ENCODE results near the gene MAPK6. TPM values are rescaled to one million over a fixed set of nuclear protein-coding genes. Genes with fewer than 3 reads are reported as not detected.

MAPK6 gene
- total RNA-seq, 4 donors from 2014 or later: 30.3 to 69.4 (median 42.0) TPM

DNA sequence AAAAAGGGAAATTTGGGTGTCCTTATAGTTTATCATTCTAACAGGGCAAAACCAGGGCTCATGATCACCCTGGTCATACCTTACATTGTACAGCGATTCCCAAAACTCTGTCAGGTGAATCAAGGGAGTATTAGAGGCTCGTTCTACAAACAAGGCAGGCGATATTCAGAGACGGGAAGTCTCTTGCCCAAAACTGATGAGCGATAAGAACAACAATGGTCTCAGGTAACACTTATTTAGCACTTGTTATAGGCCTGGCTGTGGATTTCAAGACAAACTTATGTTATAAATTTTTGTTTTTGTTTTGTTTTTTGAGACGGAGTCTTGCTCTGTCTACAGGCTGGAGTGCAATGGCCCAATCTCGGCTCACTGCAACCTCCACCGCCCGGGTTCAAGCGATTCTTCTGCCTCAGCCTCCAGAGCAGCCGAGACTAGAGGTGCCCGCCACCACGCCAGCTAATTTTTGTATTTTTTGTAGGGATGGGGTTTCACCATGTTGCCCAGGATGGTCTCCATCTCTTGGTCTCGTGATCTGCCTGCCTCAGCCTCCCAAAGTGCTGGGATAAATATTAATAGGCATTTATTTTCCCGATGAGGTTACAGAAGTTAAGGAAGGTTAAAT lies 80.7 kb downstream of the MAPK6 start:
- intact Hi-C loops (cut with DNase I; ENCODE audit: low total_unique reads): no loop called here
- no peaks in the 10 kb centered on the region for H3K9me3 ChIP-seq
- H3K36me3 ChIP-seq: no peaks in the 10 kb centered on the region
- no peak for DNase-seq
- whole genome bisulfite sequencing, 2 donors (ENCODE audit: low coverage in 1 of 2): 95 to 97% methylated on average over 13 to 15 of the region's 15 CpGs
- H3K27ac ChIP-seq: no peak overlapping the region
- H3K4me3 ChIP-seq: no peak overlapping the region
- peaks cover 0 to 25% (median 9%) of the 10 kb centered on the region in 4 donors for H3K4me1 ChIP-seq
- H3K27me3 ChIP-seq: no peaks in the 10 kb centered on the region
- in situ Hi-C loops (cut with MboI; ENCODE audit: low pct_ligation_motif_present in 1 of 4, low pct_unique_long_range_greater_than_20kb in 1 of 4, low sequenced_read_pairs in 3 of 4): no loop called here
- TF ChIP-seq POLR2AphosphoS5 (IDR thresholded peaks at IDR 0.05) (no peak), EP300 (IDR thresholded peaks at IDR 0.05; ENCODE audit: low read depth) (no peak), POLR2A (IDR thresholded peaks at IDR 0.05) (no peak)
- TF ChIP-seq, protein P1, sequence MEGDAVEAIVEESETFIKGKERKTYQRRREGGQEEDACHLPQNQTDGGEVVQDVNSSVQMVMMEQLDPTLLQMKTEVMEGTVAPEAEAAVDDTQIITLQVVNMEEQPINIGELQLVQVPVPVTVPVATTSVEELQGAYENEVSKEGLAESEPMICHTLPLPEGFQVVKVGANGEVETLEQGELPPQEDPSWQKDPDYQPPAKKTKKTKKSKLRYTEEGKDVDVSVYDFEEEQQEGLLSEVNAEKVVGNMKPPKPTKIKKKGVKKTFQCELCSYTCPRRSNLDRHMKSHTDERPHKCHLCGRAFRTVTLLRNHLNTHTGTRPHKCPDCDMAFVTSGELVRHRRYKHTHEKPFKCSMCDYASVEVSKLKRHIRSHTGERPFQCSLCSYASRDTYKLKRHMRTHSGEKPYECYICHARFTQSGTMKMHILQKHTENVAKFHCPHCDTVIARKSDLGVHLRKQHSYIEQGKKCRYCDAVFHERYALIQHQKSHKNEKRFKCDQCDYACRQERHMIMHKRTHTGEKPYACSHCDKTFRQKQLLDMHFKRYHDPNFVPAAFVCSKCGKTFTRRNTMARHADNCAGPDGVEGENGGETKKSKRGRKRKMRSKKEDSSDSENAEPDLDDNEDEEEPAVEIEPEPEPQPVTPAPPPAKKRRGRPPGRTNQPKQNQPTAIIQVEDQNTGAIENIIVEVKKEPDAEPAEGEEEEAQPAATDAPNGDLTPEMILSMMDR (IDR thresholded peaks at IDR 0.05): no peak

DNA sequence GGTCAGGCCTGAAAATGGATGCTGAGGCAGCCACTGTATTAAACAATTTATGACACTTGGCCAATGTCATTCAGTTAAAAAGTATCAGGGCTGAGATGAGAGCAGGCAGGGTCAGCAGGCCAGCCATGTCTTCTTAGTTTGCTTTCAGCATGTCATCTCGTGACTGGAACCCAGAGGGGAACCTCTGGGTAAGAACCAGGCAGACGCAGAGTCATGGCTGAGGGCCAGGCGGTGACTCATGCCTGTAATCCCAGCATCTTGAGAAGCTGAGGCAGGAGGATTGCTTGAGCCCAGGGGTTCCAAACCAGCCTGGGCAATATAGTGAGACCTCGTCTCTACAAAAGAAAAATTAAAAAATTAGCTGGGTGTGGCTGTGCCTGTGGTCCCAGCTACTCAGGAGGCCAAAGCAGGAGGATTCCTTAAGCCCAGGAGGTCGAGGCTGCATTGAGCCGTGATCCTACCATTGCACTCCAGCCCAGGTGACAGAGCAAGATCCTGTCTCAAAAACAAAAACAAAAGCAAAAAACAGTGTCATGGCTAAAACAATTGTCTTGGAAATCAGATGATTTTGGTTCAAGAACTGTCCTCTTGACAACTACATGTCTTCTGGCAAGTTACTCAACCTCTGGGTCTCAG lies 81.9 kb downstream of the MAPK6 start:
- peaks cover 0 to 18% (median 2%) of the 10 kb centered on the region in 4 donors for H3K4me1 ChIP-seq

DNA sequence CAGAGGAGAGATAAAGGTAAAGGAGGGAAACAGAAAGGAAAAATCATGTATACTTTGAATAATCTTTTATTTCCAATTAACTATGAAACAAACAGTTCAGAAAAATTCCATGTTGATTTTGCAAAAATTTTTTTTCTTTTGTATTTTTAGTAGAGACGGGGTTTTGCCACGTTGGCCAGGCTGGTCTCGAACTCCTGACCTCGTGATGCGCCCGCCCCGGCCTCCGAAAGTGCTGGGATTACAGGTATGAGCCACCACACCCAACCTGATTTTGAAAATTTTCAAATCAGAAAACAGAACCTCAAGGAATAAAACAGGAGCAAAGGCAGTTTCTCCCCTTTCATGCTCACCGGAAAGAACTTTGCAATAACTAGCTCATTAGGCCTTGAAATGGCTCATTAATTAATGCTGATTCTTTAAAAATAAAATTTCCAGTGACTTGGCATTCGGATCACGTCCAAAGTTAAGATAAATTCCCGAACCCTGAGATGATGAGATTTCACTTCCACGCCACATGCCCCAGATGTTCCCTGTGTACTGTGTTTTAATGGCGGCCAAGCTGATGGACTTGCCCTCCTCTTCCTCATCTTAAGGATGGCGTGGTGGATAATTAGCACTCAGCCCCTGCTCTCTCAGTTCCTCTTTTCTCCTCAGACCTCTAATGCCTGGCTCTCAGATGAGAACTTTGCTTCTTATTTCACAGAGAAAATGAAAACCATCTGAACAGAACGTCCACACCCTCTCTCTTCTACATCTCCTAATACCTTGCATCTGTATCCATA lies 82.7 kb downstream of the MAPK6 start:
- H3K27ac ChIP-seq: no peak overlapping the region
- 86 to 92% methylated on average over 14 to 16 of the region's 16 CpGs for WGBS, 2 donors (ENCODE audit: low coverage in 1 of 2)
- intact Hi-C loops (cut with DNase I; ENCODE audit: low total_unique reads): no loop called here

More for the DNA sequence above, 81.9 kb downstream of the MAPK6 start:
- TF ChIP-seq POLR2AphosphoS5 (IDR thresholded peaks at IDR 0.05): peak in 2 of 3 donors; percentile 8 to 19
- TF ChIP-seq, protein P1 (IDR thresholded peaks at IDR 0.05): no peak
- in situ Hi-C loops (cut with MboI; ENCODE audit: low pct_ligation_motif_present in 1 of 4, low pct_unique_long_range_greater_than_20kb in 1 of 4, low sequenced_read_pairs in 3 of 4): no loop called here
- intact Hi-C loops (cut with DNase I; ENCODE audit: low total_unique reads): no loop called here
- no peaks in the 10 kb centered on the region for H3K27me3 ChIP-seq
- no peak overlapping the region for H3K27ac ChIP-seq
- no peaks in the 10 kb centered on the region for H3K36me3 ChIP-seq
- peak; percentile 78 for DNase-seq
- no peak overlapping the region for H3K4me3 ChIP-seq
- 75% methylated on average over 2 to 6 of the region's 6 CpGs for WGBS, 2 donors (ENCODE audit: low coverage in 1 of 2)
- H3K9me3 ChIP-seq: no peaks in the 10 kb centered on the region

DNA sequence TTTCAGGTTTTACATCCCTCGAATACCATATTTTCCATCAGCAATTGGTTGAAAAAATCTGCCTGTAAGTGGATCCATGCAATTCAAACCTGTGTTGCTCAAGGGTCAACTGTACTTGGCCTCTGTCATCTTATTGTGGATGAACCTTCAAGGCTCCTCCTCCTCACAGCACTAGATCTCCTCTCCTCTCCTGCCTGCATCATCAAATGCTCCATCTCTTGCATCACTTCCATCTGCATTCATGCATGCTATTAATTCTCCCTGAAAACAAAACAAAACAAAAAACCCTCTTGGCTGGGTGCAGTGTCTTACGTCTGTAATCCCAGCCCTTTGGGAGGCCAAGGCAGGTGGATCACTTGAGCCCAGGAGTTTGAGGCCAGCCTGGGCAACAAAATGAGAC lies 83.4 kb downstream of the MAPK6 start:
- intact Hi-C loops (cut with DNase I; ENCODE audit: low total_unique reads) (no loop called here), in situ Hi-C loops (cut with MboI; ENCODE audit: low pct_ligation_motif_present in 1 of 4, low pct_unique_long_range_greater_than_20kb in 1 of 4, low sequenced_read_pairs in 3 of 4) (no loop called here)
- no peaks in the 10 kb centered on the region for H3K36me3 ChIP-seq
- H3K9me3 ChIP-seq: no peaks in the 10 kb centered on the region
- 80 to 89% methylated on average over 1 to 2 of the region's 2 CpGs for WGBS, 2 donors (ENCODE audit: low coverage in 1 of 2)
- no peak overlapping the region for H3K27ac ChIP-seq
- no peak for TF ChIP-seq EP300 (IDR thresholded peaks at IDR 0.05; ENCODE audit: low read depth)
- TF ChIP-seq POLR2A (IDR thresholded peaks at IDR 0.05): no peak
- H3K27me3 ChIP-seq: no peaks in the 10 kb centered on the region
- no peak overlapping the region for H3K4me3 ChIP-seq
- DNase-seq: no peak
- H3K4me1 ChIP-seq: peaks cover 0 to 13% (median 2%) of the 10 kb centered on the region in 4 donors

More for the DNA sequence above, 82.7 kb downstream of the MAPK6 start:
- Histone ChIP-seq H3K27me3 (no peaks in the 10 kb centered on the region), H3K4me3 (no peak overlapping the region), H3K36me3 (no peaks in the 10 kb centered on the region), H3K9me3 (no peaks in the 10 kb centered on the region), H3K4me1 (peaks cover 0 to 18% (median 2%) of the 10 kb centered on the region in 4 donors)
- no peak for TF ChIP-seq EP300 (IDR thresholded peaks at IDR 0.05; ENCODE audit: low read depth)
- TF ChIP-seq, protein P1 (IDR thresholded peaks at IDR 0.05): no peak
- TF ChIP-seq POLR2AphosphoS5 (IDR thresholded peaks at IDR 0.05): no peak
- TF ChIP-seq POLR2A (IDR thresholded peaks at IDR 0.05): no peak
- no peak for DNase-seq
- in situ Hi-C loops (cut with MboI; ENCODE audit: low pct_ligation_motif_present in 1 of 4, low pct_unique_long_range_greater_than_20kb in 1 of 4, low sequenced_read_pairs in 3 of 4): no loop called here

Data from transverse colon (tissue), 4 donors.